ENCODE results near the gene TOMM40L.

Gene TOMM40L

DNA sequence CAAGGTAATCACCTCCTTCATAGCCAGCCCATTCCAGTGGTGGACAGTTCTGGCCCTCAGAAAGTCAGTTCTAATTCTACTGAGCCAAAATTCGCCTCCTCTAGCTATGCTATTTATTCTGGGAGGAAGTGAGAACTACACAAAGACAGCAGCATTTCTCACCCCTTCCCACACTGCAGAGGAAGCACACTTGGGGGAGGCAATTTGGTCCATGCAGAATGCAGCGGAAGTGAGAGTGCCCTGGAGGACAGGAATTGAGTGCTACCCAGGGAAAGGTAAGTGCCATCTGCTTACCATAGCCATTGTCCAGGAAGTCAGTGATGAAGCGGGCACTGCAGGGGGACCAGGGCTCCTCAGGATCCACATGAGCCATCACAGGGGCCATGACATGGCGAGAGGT, 30.7 kb upstream of the TOMM40L start:
- Histone ChIP-seq H3K18ac (ENCODE audit: low read length) (no peak overlapping the region), H3K79me1 (ENCODE audit: low read length) (no peaks in the 10 kb centered on the region), H3K27ac (ENCODE audit: low read depth, low read length) (no peak overlapping the region), H2AK5ac (ENCODE audit: low read length) (no peak overlapping the region), H3K4ac (ENCODE audit: low read depth, low read length) (no peak overlapping the region), H3K56ac (ENCODE audit: low read length) (no peak overlapping the region), H3K4me1 (ENCODE audit: control insufficient read depth, low read depth, low read length) (peaks cover 22% of the 10 kb centered on the region), H3K27me3 (ENCODE audit: insufficient read depth, low read length, poor library complexity) (no peaks in the 10 kb centered on the region), H3K36me3 (ENCODE audit: control insufficient read depth, insufficient read depth, low read length) (no peaks in the 10 kb centered on the region), H2BK5ac (ENCODE audit: low read length) (no peak overlapping the region), H4K5ac (ENCODE audit: low read length) (no peak overlapping the region), H3K4me3 (ENCODE audit: low read length) (no peak overlapping the region), H4K8ac (ENCODE audit: low read depth, low read length) (no peak overlapping the region), H2BK120ac (ENCODE audit: low read depth, low read length) (no peak overlapping the region), H3K23ac (ENCODE audit: low read length) (no peak overlapping the region), H3K79me2 (ENCODE audit: control insufficient read depth, insufficient read depth, low read length) (no peaks in the 10 kb centered on the region), H3K4me2 (ENCODE audit: low read length) (no peak overlapping the region), H3K9ac (ENCODE audit: low read length) (no peak overlapping the region), H2BK15ac (replicated peaks; ENCODE audit: low read depth) (no peak overlapping the region)
- no CpG with 5 or more reads among the region's 4 CpGs for WGBS (ENCODE audit: extremely low coverage, insufficient coverage, low lambda C conversion rate)
- DNase-seq, result no peak

DNA sequence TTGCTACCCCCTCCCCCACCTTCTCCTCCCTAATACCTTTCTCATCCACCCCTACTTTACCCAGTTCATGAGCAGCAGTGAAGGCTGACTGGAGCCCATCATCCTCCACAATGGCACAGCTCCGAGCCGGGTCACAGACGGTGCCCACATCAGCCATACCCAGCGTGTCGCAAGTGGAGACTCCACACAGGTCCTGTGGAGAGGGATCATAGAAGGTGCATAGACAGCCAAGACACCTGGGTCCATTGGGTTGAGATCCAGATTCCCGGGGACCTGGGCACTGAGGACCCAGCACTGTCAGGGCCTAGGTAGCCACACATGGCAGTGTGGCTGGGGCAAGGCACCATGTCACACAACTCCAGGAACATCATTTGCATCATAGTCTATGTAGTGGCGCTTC, 29.7 kb upstream of the TOMM40L start:
- no peak overlapping the region for H3K4me2 ChIP-seq (ENCODE audit: low read length)
- H3K27me3 ChIP-seq (ENCODE audit: insufficient read depth, low read length, poor library complexity), result no peaks in the 10 kb centered on the region
- no peak overlapping the region for H3K4ac ChIP-seq (ENCODE audit: low read depth, low read length)
- no peak overlapping the region for H3K56ac ChIP-seq (ENCODE audit: low read length)
- DNase-seq, result no peak
- H4K5ac ChIP-seq (ENCODE audit: low read length), result no peak overlapping the region
- H3K4me3 ChIP-seq (ENCODE audit: low read length), result no peak overlapping the region
- no peak overlapping the region for H3K9ac ChIP-seq (ENCODE audit: low read length)
- no peak overlapping the region for H3K27ac ChIP-seq (ENCODE audit: low read depth, low read length)
- H2BK15ac ChIP-seq (replicated peaks; ENCODE audit: low read depth), result no peak overlapping the region
- whole genome bisulfite sequencing (ENCODE audit: extremely low coverage, insufficient coverage, low lambda C conversion rate), result no CpG with 5 or more reads among the region's 7 CpGs
- peaks cover 31% of the 10 kb centered on the region for H3K4me1 ChIP-seq (ENCODE audit: control insufficient read depth, low read depth, low read length)
- no peak overlapping the region for H3K23ac ChIP-seq (ENCODE audit: low read length)
- H3K18ac ChIP-seq (ENCODE audit: low read length), result no peak overlapping the region
- H4K8ac ChIP-seq (ENCODE audit: low read depth, low read length), result no peak overlapping the region
- H3K79me2 ChIP-seq (ENCODE audit: control insufficient read depth, insufficient read depth, low read length), result no peaks in the 10 kb centered on the region
- H2BK120ac ChIP-seq (ENCODE audit: low read depth, low read length), result no peak overlapping the region
- H3K36me3 ChIP-seq (ENCODE audit: control insufficient read depth, insufficient read depth, low read length), result no peaks in the 10 kb centered on the region
- no peaks in the 10 kb centered on the region for H3K79me1 ChIP-seq (ENCODE audit: low read length)
- H2AK5ac ChIP-seq (ENCODE audit: low read length), result no peak overlapping the region
- H2BK5ac ChIP-seq (ENCODE audit: low read length), result no peak overlapping the region

DNA sequence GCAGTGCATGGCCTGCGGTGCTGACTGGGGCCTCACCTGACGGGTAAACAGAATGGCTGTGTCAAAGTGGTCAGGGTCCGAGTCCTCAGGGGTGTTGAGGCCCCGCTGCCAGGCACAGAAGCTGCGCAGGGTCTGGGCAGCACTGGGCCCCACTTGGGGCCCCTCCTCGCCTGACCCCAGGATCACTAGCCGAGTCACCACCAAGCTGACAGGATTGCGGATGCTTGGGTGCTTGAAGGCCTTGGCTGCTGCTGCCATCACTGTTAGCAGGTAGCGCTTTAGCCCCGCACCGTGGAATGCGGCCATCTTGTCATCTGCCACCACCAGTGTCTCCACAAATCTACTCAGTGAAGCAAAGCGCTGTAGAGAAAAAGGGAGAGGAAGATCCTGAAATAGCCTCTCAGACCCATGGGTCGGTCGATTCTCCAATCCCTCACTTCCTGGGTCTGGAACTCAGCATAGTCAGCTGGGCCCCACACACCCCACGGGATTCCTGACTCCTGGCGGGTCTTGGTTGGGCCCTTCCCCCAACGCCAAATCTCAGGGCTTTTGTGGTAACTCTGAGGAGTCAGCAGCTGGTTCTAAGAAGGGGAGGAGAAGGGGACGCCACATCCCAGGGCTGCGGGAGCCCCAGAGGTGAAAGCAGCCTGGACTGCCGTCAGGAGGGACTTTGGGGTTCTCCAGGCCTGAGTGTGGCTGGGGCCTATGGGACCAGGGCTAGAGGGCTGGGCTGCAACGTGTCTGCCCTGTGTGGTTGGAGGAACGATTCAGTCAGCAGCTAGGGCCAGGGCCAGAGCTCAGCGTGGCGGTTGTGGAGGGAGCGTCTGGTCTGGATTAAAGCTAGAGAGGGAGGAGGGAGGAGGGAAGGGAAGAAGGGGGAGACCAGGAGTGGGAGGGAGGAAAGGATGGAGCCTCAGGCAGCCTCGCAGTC, 29.1 kb upstream of the TOMM40L start:
- Histone ChIP-seq H3K9ac (ENCODE audit: low read length) (peak overlapping the region; percentile 69), H3K79me2 (ENCODE audit: control insufficient read depth, insufficient read depth, low read length) (no peaks in the 10 kb centered on the region), H3K27me3 (ENCODE audit: insufficient read depth, low read length, poor library complexity) (no peaks in the 10 kb centered on the region), H2BK15ac (replicated peaks; ENCODE audit: low read depth) (no peak overlapping the region), H2AK5ac (ENCODE audit: low read length) (peak overlapping the region; percentile 39), H3K36me3 (ENCODE audit: control insufficient read depth, insufficient read depth, low read length) (no peaks in the 10 kb centered on the region), H3K27ac (ENCODE audit: low read depth, low read length) (no peak overlapping the region), H3K4me2 (ENCODE audit: low read length) (peak overlapping the region; percentile 30), H3K4me3 (ENCODE audit: low read length) (no peak overlapping the region), H3K18ac (ENCODE audit: low read length) (peak overlapping the region; percentile 6), H3K79me1 (ENCODE audit: low read length) (no peaks in the 10 kb centered on the region), H4K5ac (ENCODE audit: low read length) (no peak overlapping the region), H2BK5ac (ENCODE audit: low read length) (peak overlapping the region; percentile 47), H3K56ac (ENCODE audit: low read length) (peak overlapping the region; percentile 84), H3K4me1 (ENCODE audit: control insufficient read depth, low read depth, low read length) (peaks cover 32% of the 10 kb centered on the region), H2BK120ac (ENCODE audit: low read depth, low read length) (no peak overlapping the region), H3K4ac (ENCODE audit: low read depth, low read length) (no peak overlapping the region), H3K23ac (ENCODE audit: low read length) (no peak overlapping the region), H4K8ac (ENCODE audit: low read depth, low read length) (no peak overlapping the region)
- no peak for DNase-seq
- WGBS (ENCODE audit: extremely low coverage, insufficient coverage, low lambda C conversion rate), result no CpG with 5 or more reads among the region's 27 CpGs

DNA sequence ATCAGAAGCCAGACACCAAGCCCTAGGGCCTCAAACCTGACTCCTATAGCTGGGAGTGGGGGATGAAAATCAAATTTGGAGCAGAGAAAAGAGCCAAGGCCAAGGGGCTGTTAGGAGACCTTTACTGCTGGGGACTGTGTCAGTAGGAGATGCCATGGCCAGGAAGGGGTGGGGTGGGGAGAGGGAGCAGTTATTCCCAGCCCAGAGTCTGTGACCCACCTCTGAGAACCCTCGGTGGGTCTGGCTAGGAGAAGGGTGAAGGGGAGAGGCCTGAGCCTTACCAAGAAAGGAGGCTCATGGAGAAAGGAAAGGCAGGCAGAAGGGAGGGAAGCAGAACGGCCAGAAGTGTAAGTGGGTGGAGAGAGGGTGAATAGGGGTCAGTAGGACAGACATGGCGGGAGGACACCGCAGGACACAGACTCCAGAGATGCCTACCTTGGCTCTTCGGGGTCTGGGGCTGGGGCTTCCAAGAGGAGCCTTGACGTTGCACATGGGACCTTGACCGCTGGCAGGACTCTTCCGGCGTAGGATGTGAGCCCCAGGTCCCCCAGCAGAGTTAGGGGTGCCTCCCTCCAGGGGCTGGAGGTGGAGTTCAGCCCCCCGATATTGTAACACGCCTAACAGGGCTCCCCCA, 28.2 kb upstream of the TOMM40L start:
- H3K18ac ChIP-seq (ENCODE audit: low read length), result no peak overlapping the region
- H3K27ac ChIP-seq (ENCODE audit: low read depth, low read length), result no peak overlapping the region
- H3K23ac ChIP-seq (ENCODE audit: low read length), result no peak overlapping the region
- no peaks in the 10 kb centered on the region for H3K36me3 ChIP-seq (ENCODE audit: control insufficient read depth, insufficient read depth, low read length)
- no peak overlapping the region for H4K5ac ChIP-seq (ENCODE audit: low read length)
- peak overlapping the region; percentile 17 for H3K4me2 ChIP-seq (ENCODE audit: low read length)
- no peak overlapping the region for H2BK5ac ChIP-seq (ENCODE audit: low read length)
- H3K4ac ChIP-seq (ENCODE audit: low read depth, low read length), result no peak overlapping the region
- H3K9ac ChIP-seq (ENCODE audit: low read length), result peak overlapping the region; percentile 69
- DNase-seq, result no peak
- H3K4me3 ChIP-seq (ENCODE audit: low read length), result no peak overlapping the region
- H3K27me3 ChIP-seq (ENCODE audit: insufficient read depth, low read length, poor library complexity), result no peaks in the 10 kb centered on the region
- no CpG with 5 or more reads among the region's 11 CpGs for WGBS (ENCODE audit: extremely low coverage, insufficient coverage, low lambda C conversion rate)
- peaks cover 32% of the 10 kb centered on the region for H3K4me1 ChIP-seq (ENCODE audit: control insufficient read depth, low read depth, low read length)
- no peak overlapping the region for H2AK5ac ChIP-seq (ENCODE audit: low read length)
- no peak overlapping the region for H4K8ac ChIP-seq (ENCODE audit: low read depth, low read length)
- H3K79me1 ChIP-seq (ENCODE audit: low read length), result no peaks in the 10 kb centered on the region
- H3K56ac ChIP-seq (ENCODE audit: low read length), result peak overlapping the region; percentile 84
- no peaks in the 10 kb centered on the region for H3K79me2 ChIP-seq (ENCODE audit: control insufficient read depth, insufficient read depth, low read length)
- no peak overlapping the region for H2BK120ac ChIP-seq (ENCODE audit: low read depth, low read length)
- no peak overlapping the region for H2BK15ac ChIP-seq (replicated peaks; ENCODE audit: low read depth)

DNA sequence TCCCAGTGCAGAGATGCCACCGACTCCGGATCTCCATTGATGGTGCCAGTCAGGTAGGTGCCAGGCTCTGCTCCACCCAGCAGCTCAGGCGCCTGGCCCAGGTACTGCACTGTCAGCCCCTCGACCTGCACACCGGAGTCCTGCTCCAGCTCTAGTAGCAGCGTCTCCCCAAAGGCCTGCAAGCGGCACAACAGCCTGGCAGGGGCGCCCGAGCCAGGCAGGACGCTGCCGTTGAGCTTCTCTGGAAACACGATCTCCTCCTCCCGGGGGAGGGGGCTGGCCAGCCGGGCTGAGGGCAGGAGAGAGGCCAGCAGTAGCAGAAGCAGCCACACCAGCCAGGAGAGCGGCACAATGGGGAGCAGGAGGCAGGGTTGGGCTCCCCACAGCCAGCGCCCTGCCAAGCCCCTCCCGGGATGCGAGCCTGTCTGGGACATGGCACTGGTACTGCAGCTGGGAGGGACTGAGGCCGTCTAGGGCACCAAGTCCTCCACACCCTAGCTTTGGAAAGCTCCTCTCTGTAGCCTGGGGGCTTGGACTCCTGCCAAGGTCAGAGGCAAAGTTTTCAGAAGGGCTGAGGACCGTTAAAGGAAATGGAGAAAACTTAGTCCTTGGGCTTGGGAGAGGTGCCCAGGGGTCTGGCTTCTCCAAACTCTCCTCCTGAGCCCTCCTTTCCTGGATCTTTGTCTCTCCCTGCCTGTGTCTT, 27.5 kb upstream of the TOMM40L start:
- Histone ChIP-seq H2BK15ac (replicated peaks; ENCODE audit: low read depth) (no peak overlapping the region), H3K56ac (ENCODE audit: low read length) (peak overlapping the region; percentile 84), H3K79me2 (ENCODE audit: control insufficient read depth, insufficient read depth, low read length) (peaks cover 2% of the 10 kb centered on the region), H3K27me3 (ENCODE audit: insufficient read depth, low read length, poor library complexity) (no peaks in the 10 kb centered on the region), H3K36me3 (ENCODE audit: control insufficient read depth, insufficient read depth, low read length) (no peaks in the 10 kb centered on the region), H4K8ac (ENCODE audit: low read depth, low read length) (no peak overlapping the region), H3K4ac (ENCODE audit: low read depth, low read length) (no peak overlapping the region), H3K18ac (ENCODE audit: low read length) (peak overlapping the region; percentile 42), H3K79me1 (ENCODE audit: low read length) (peaks cover 2% of the 10 kb centered on the region), H2AK5ac (ENCODE audit: low read length) (no peak overlapping the region), H3K9ac (ENCODE audit: low read length) (peak overlapping the region; percentile 66), H2BK5ac (ENCODE audit: low read length) (no peak overlapping the region), H3K4me2 (ENCODE audit: low read length) (peak overlapping the region; percentile 28), H2BK120ac (ENCODE audit: low read depth, low read length) (no peak overlapping the region), H3K4me3 (ENCODE audit: low read length) (no peak overlapping the region), H3K4me1 (ENCODE audit: control insufficient read depth, low read depth, low read length) (peaks cover 32% of the 10 kb centered on the region), H3K23ac (ENCODE audit: low read length) (peak overlapping the region; percentile 9), H4K5ac (ENCODE audit: low read length) (no peak overlapping the region), H3K27ac (ENCODE audit: low read depth, low read length) (no peak overlapping the region)
- no CpG with 5 or more reads among the region's 20 CpGs for WGBS (ENCODE audit: extremely low coverage, insufficient coverage, low lambda C conversion rate)
- peak; percentile 86 for DNase-seq

Data from mesendoderm (in vitro differentiated cells).